Upper lobe of right lung (tissue), 1 donor: ENCODE data around the gene ARG1. TPM values are rescaled to one million over a fixed set of nuclear protein-coding genes. Genes with fewer than 3 reads are reported as not detected.

Experiments
- ATAC-seq: fragments of 200-7000 bp; cut with Tn5 transposase; one replicate; pipeline ENCODE4 v1.9.1; 2020; ENCODE audit warnings: mild to moderate bottlenecking, moderate library complexity
- DNase-seq: peaks from one replicate; pipeline ENCODE4 v3.0.0-alpha.2; 2020
- H3K27ac ChIP-seq: fragments of 200-600 bp; one replicate; pipeline ENCODE4 v1.8.0; 2022
- H3K27me3 ChIP-seq: fragments of 200-600 bp; one replicate; pipeline ENCODE4 v1.8.0; 2022; ENCODE audit warnings: mild to moderate bottlenecking
- H3K36me3 ChIP-seq: fragments of 200-600 bp; one replicate; pipeline ENCODE4 v1.8.0; 2022
- H3K4me1 ChIP-seq: fragments of 200-600 bp; one replicate; pipeline ENCODE4 v1.8.0; 2022
- H3K4me3 ChIP-seq: fragments of 200-600 bp; one replicate; pipeline ENCODE4 v1.8.0; 2022; ENCODE audit warnings: mild to moderate bottlenecking
- H3K9me3 ChIP-seq: fragments of 200-600 bp; one replicate; pipeline ENCODE4 v1.8.0; 2022
- CTCF ChIP-seq: fragments of 200-600 bp; IDR thresholded peaks from one replicate; pipeline ENCODE4 v1.8.0; 2022; ENCODE audit warnings: antibody characterized with exemption
- intact Hi-C: fragments of 100-400 bp; cut with DNase I; formaldehyde crosslinking; loops from one replicate; pipeline ENCODE4 v1.11.0; 2022
- total RNA-seq: library from RNA; stranded (reverse); fragmentation: NEBNext Ultra II Directional; extraction: Animal tissue kit (Norgen Biotek cat#: 25700); gene quantifications from one replicate; pipeline ENCODE4 v1.2.1, GENCODE V29; 2021
- donor health status: DM: no; HTN: yes; CAD: no; lungs with severe emphysema.

The ARG1 gene
- total RNA-seq, 1 donor from 2014 or later: 1.3 TPM

- H3K4me1 ChIP-seq: peaks cover 18% of the 10 kb centered on the region
- H3K27ac ChIP-seq: no peak overlapping the region
- intact Hi-C loops: no loop called here
- no peaks in the 10 kb centered on the region for H3K36me3 ChIP-seq
- no peak overlapping the region for H3K4me3 ChIP-seq
- DNase-seq (no peak), ATAC-seq (no peak)
- no peak for TF ChIP-seq CTCF
- H3K9me3 ChIP-seq: no peaks in the 10 kb centered on the region
- no peaks in the 10 kb centered on the region for H3K27me3 ChIP-seq
These were observed 58.7 kb downstream of the ARG1 start for GRCh38 chr6:131631625-131632289.

Other genes starting within 250 kb of the ARG1 start
- 25.8 TPM for gene MED23, start 55.0 kb downstream of the ARG1 start, total RNA-seq
- gene ENPP3, start 64.1 kb downstream of the ARG1 start, total RNA-seq: 0.87 TPM
- gene OR2A4, start 128.2 kb downstream of the ARG1 start, total RNA-seq: not detected
- not detected for gene CTAGE9, start 137.8 kb downstream of the ARG1 start, total RNA-seq
- 3.4 TPM for gene ENPP1, start 234.8 kb downstream of the ARG1 start, total RNA-seq